Neural cell (in vitro differentiated cells): ENCODE results near the gene ADARB2.

Experiments
- CTCF ChIP-seq: fragments of 450-650 bp; IDR thresholded peaks from 2 replicates; pipeline ENCODE4 v1.5.1; 2014; ENCODE audit warnings: antibody characterized with exemption, mild to moderate bottlenecking, moderate library complexity; ENCODE audit not compliant: poor library complexity, severe bottlenecking
- EP300 ChIP-seq: fragments of 450-650 bp; conservative IDR thresholded peaks from 2 replicates; pipeline ENCODE4 v1.6.1; 2014; ENCODE audit warnings: antibody characterized with exemption, mild to moderate bottlenecking, moderate library complexity; ENCODE audit not compliant: poor library complexity, severe bottlenecking
- EZH2 ChIP-seq: fragments of 200-600, 300-800 bp; shearing (Covaris generic), sonication (generic); IDR thresholded peaks from 2 replicates; pipeline ENCODE4 v1.6.1; 2014; ENCODE audit warnings: antibody characterized with exemption, low read length, borderline replicate concordance, mild to moderate bottlenecking; ENCODE audit not compliant: insufficient read depth, poor library complexity, severe bottlenecking
- POLR2AphosphoS5 ChIP-seq: IDR thresholded peaks from 2 replicates; pipeline ENCODE4 v1.6.1; 2012
- REST ChIP-seq: IDR thresholded peaks from 2 replicates; pipeline ENCODE4 v1.6.1; 2012; ENCODE audit warnings: borderline replicate concordance

GRCh38 chr10:1174022-1174421, 563.3 kb downstream of the ADARB2 start:
- TF ChIP-seq REST: no peak
- no peak for TF ChIP-seq CTCF
- TF ChIP-seq EZH2: no peak
- no peak for TF ChIP-seq POLR2AphosphoS5
- no peak for TF ChIP-seq EP300
